H9 (cell line): ENCODE results near the gene TMC3. TPM values are rescaled to one million over a fixed set of nuclear protein-coding genes. Genes with fewer than 3 reads are reported as not detected.

Experiments
- DNase-seq: peaks from one replicate; pipeline ENCODE4 v3.0.0-alpha.2; 2017
- H2AFZ ChIP-seq: one replicate; pipeline ENCODE4 v1.6.1; 2013; ENCODE audit warnings: mild to moderate bottlenecking, low read length, control low read depth, moderate library complexity
- H2AK5ac ChIP-seq: 2 replicates; pipeline ENCODE4 v1.6.1; 2013; ENCODE audit warnings: low read length, control low read depth, mixed read lengths; ENCODE audit not compliant: insufficient read length
- H2BK120ac ChIP-seq: one replicate; pipeline ENCODE4 v1.6.1; 2013; ENCODE audit warnings: low read depth, mild to moderate bottlenecking, low read length, control low read depth, inconsistent platforms; ENCODE audit not compliant: poor library complexity, severe bottlenecking
- H2BK12ac ChIP-seq: 2 replicates; pipeline ENCODE4 v1.6.1; 2013; ENCODE audit warnings: low read length, control low read depth, mixed read lengths, low read depth; ENCODE audit not compliant: insufficient read length
- H2BK15ac ChIP-seq: 2 replicates; pipeline ENCODE4 v1.6.1; 2013; ENCODE audit warnings: low read depth, low read length, control low read depth
- H2BK20ac ChIP-seq: one replicate; pipeline ENCODE4 v1.6.1; 2013; ENCODE audit warnings: low read depth, mild to moderate bottlenecking, low read length, control low read depth, inconsistent platforms; ENCODE audit not compliant: poor library complexity, severe bottlenecking
- H2BK5ac ChIP-seq: 2 replicates; pipeline ENCODE4 v1.6.1; 2013; ENCODE audit warnings: low read length, control low read depth, mixed read lengths; ENCODE audit not compliant: insufficient read length
- H3K14ac ChIP-seq: 2 replicates; pipeline ENCODE4 v1.6.1; 2013; ENCODE audit warnings: low read length, control low read depth; ENCODE audit not compliant: insufficient read depth
- H3K18ac ChIP-seq: 2 replicates; pipeline ENCODE4 v1.6.1; 2013; ENCODE audit warnings: low read depth, mild to moderate bottlenecking, mixed read lengths, low read length, control low read depth; ENCODE audit not compliant: insufficient read length
- H3K23ac ChIP-seq: 2 replicates; pipeline ENCODE4 v1.6.1; 2013; ENCODE audit warnings: low read length, control low read depth, mixed read lengths, low read depth; ENCODE audit not compliant: insufficient read length
- H3K23me2 ChIP-seq: 2 replicates; pipeline ENCODE4 v1.6.1; 2013; ENCODE audit warnings: low read depth, mild to moderate bottlenecking, mixed read lengths, low read length, control low read depth; ENCODE audit not compliant: insufficient read length, poor library complexity, severe bottlenecking
- H3K27ac ChIP-seq: 2 replicates; pipeline ENCODE4 v1.5.1; 2013; ENCODE audit warnings: low read length, control low read depth, mixed read lengths, low read depth; ENCODE audit not compliant: insufficient read length
- H3K27me3 ChIP-seq: 2 replicates; pipeline ENCODE4 v1.6.1; 2013; ENCODE audit warnings: low read length, control low read depth, inconsistent platforms; ENCODE audit not compliant: insufficient read depth
- H3K4ac ChIP-seq: 2 replicates; pipeline ENCODE4 v1.6.1; 2013; ENCODE audit warnings: low read depth, mild to moderate bottlenecking, control low read depth, inconsistent platforms, low read length, moderate library complexity
- H3K4me1 ChIP-seq: 2 replicates; pipeline ENCODE4 v1.6.1; 2013; ENCODE audit warnings: low read length, control low read depth, inconsistent platforms; ENCODE audit not compliant: insufficient read depth
- H3K4me2 ChIP-seq: 2 replicates; pipeline ENCODE4 v1.6.1; 2013; ENCODE audit warnings: low read length, control low read depth, mixed read lengths; ENCODE audit not compliant: insufficient read length, insufficient read depth
- H3K56ac ChIP-seq: 2 replicates; pipeline ENCODE4 v1.6.1; 2013; ENCODE audit warnings: low read depth, mild to moderate bottlenecking, mixed read lengths, low read length, control low read depth; ENCODE audit not compliant: insufficient read length
- H3K79me1 ChIP-seq: 2 replicates; pipeline ENCODE4 v1.6.1; 2013; ENCODE audit warnings: low read depth, mild to moderate bottlenecking, moderate library complexity, low read length, control low read depth, inconsistent platforms; ENCODE audit not compliant: insufficient read depth, poor library complexity, severe bottlenecking
- H3K79me2 ChIP-seq: 2 replicates; pipeline ENCODE4 v1.6.1; 2013; ENCODE audit warnings: low read length, control low read depth, inconsistent platforms; ENCODE audit not compliant: insufficient read depth
- H3K9ac ChIP-seq: 2 replicates; pipeline ENCODE4 v1.6.1; 2013; ENCODE audit warnings: low read length, control low read depth, mixed read lengths; ENCODE audit not compliant: insufficient read length; ENCODE audit errors: extremely low read depth
- H3K9me3 ChIP-seq: one replicate; pipeline ENCODE4 v1.6.1; 2013; ENCODE audit warnings: low read depth, low read length, inconsistent platforms; ENCODE audit not compliant: control insufficient read depth
- H3T11ph ChIP-seq: one replicate; pipeline ENCODE4 v1.6.1; 2013; ENCODE audit warnings: mild to moderate bottlenecking, low read length, control low read depth, inconsistent platforms
- H4K20me1 ChIP-seq: one replicate; pipeline ENCODE4 v1.6.1; 2013; ENCODE audit not compliant: control insufficient read depth, insufficient read length, insufficient read depth
- H4K5ac ChIP-seq: 2 replicates; pipeline ENCODE4 v1.6.1; 2013; ENCODE audit warnings: low read depth, mild to moderate bottlenecking, mixed read lengths, low read length, control low read depth; ENCODE audit not compliant: insufficient read length
- H4K8ac ChIP-seq: replicated peaks from 2 replicates; pipeline ENCODE4 v1.6.1; 2013; ENCODE audit warnings: low read length, control low read depth, mixed read lengths, low read depth; ENCODE audit not compliant: insufficient read length
- H4K91ac ChIP-seq: 2 replicates; pipeline ENCODE4 v1.6.1; 2013; ENCODE audit warnings: low read depth, mild to moderate bottlenecking, moderate library complexity, mixed read lengths, low read length, control low read depth; ENCODE audit not compliant: insufficient read length
- H3K27ac Mint-ChIP-seq, 3 experiments: 2 replicates in 2 of 3; 3 replicates in 1 of 3; pipeline ENCODE4 v1.8.0; 2020 to 2021; ENCODE audit warnings: mixed read lengths in 3 of 3, mild to moderate bottlenecking in 1 of 3, moderate library complexity in 1 of 3
- H3K27me3 Mint-ChIP-seq: 2 replicates; pipeline ENCODE4 v1.8.0; 2021; ENCODE audit warnings: low read depth, mild to moderate bottlenecking, moderate library complexity, mixed read lengths
- H3K36me3 Mint-ChIP-seq, 3 experiments: 2 replicates in 2 of 3; 3 replicates in 1 of 3; pipeline ENCODE4 v1.8.0; 2020 to 2021; ENCODE audit warnings: low read depth in 3 of 3, mixed read lengths in 3 of 3; ENCODE audit not compliant: insufficient read depth in 1 of 3
- H3K4me1 Mint-ChIP-seq, 2 experiments: 2 replicates each; pipeline ENCODE4 v1.8.0; 2020; ENCODE audit warnings: mixed read lengths in 2 of 2
- H3K4me3 Mint-ChIP-seq, 2 experiments: 2 replicates in 1 of 2; 3 replicates in 1 of 2; pipeline ENCODE4 v1.8.0; 2020 to 2021; ENCODE audit warnings: mild to moderate bottlenecking in 2 of 2, mixed read lengths in 2 of 2, moderate library complexity in 1 of 2
- H3K9me3 Mint-ChIP-seq, 2 experiments: 2 replicates in 1 of 2; 3 replicates in 1 of 2; pipeline ENCODE4 v1.8.0; 2020; ENCODE audit warnings: mild to moderate bottlenecking in 2 of 2, mixed read lengths in 2 of 2, moderate library complexity in 1 of 2
- WGBS: extraction: QIAGEN DNeasy Blood & Tissue Kit; methylation state at CpG from one replicate; pipeline ENCODE4 v1.1.7; 2013; ENCODE audit warnings: missing lambda C conversion rate, low lambda C conversion rate, mixed read lengths; ENCODE audit not compliant: insufficient read length; ENCODE audit errors: extremely low coverage; 5-methylcytosine and 5-hydroxymethylcytosine counted together
- total RNA-seq: library from RNA; stranded (reverse); gene quantifications from 2 replicates; pipeline ENCODE4 v1.2.1, GENCODE V29; 2021
- TF ChIP-seq, protein P1 (sequence below): fragments of 200-600 bp; sonication (generic); conservative IDR thresholded peaks from 3 replicates; pipeline ENCODE4 v1.8.0; 2021; ENCODE audit warnings: antibody characterized with exemption, mild to moderate bottlenecking

Gene TMC3
- total RNA-seq, 1 experiment from 2014 or later, result not detected

DNA sequence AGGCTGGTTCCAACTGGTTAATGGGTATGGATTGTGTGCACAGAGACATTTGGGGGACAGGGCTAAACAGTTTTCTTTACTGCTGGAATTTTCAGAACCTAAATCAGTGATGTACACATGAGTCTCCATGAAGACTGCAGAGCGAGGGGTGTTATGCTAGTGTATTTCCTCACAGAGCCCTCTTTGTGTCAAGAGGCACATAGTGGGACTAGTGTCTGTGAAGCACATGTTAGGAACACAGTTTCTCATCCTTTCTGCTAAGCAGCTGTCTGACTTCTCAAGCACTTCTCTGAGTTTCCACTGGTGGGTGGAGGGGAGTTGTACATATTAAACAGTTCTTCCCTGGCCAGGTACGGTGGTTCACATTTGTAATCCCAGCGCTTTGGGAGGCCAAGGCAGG lies 40.6 kb downstream of the TMC3 start:
- H3K79me2 ChIP-seq, result no peaks in the 10 kb centered on the region
- DNase-seq, result peak; percentile 7
- Mint-ChIP-seq H3K9me3 (no peaks in the 10 kb centered on the region), H3K27me3 (no peaks in the 10 kb centered on the region; the same call in 1 of the 2 replicates), H3K4me3 (no peak overlapping the region), H3K36me3 (no peaks in the 10 kb centered on the region), H3K4me1 (0 out of 4 replicates have a peak, but pooled peaks cover 2 to 3% of the 10 kb centered on the region in 2 experiments), H3K27ac (peak overlapping the region in 1 of 3 experiments; percentile 77; a peak in 1 of 7 replicates)
- no peaks in the 10 kb centered on the region for H3K27me3 ChIP-seq
- no peak overlapping the region for H3K56ac ChIP-seq
- TF ChIP-seq, protein P1, sequence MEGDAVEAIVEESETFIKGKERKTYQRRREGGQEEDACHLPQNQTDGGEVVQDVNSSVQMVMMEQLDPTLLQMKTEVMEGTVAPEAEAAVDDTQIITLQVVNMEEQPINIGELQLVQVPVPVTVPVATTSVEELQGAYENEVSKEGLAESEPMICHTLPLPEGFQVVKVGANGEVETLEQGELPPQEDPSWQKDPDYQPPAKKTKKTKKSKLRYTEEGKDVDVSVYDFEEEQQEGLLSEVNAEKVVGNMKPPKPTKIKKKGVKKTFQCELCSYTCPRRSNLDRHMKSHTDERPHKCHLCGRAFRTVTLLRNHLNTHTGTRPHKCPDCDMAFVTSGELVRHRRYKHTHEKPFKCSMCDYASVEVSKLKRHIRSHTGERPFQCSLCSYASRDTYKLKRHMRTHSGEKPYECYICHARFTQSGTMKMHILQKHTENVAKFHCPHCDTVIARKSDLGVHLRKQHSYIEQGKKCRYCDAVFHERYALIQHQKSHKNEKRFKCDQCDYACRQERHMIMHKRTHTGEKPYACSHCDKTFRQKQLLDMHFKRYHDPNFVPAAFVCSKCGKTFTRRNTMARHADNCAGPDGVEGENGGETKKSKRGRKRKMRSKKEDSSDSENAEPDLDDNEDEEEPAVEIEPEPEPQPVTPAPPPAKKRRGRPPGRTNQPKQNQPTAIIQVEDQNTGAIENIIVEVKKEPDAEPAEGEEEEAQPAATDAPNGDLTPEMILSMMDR, result no peak
- H4K5ac ChIP-seq, result no peak overlapping the region
- no CpG with 5 or more reads among the region's 3 CpGs for WGBS
- no peaks in the 10 kb centered on the region for H3K79me1 ChIP-seq
- no peak overlapping the region for H3K4ac ChIP-seq
- H2BK12ac ChIP-seq, result no peak overlapping the region
- H2BK15ac ChIP-seq, result no peak overlapping the region
- no peak overlapping the region for H2BK20ac ChIP-seq
- no peak overlapping the region for H2AK5ac ChIP-seq
- no peak overlapping the region for H3K14ac ChIP-seq
- no peaks in the 10 kb centered on the region for H4K20me1 ChIP-seq
- H3K4me2 ChIP-seq, result no peak overlapping the region
- no peak overlapping the region for H4K91ac ChIP-seq
- no peak overlapping the region for H3T11ph ChIP-seq
- no peak overlapping the region for H2BK120ac ChIP-seq
- no peaks in the 10 kb centered on the region for H3K4me1 ChIP-seq
- H3K9ac ChIP-seq, result no peak overlapping the region
- H2BK5ac ChIP-seq, result no peak overlapping the region
- H3K27ac ChIP-seq, result no peak overlapping the region
- H2AFZ ChIP-seq, result no peak overlapping the region
- no peak overlapping the region for H3K23ac ChIP-seq
- H3K23me2 ChIP-seq, result no peaks in the 10 kb centered on the region
- H4K8ac ChIP-seq, result no peak overlapping the region
- H3K18ac ChIP-seq, result no peak overlapping the region
- no peaks in the 10 kb centered on the region for H3K9me3 ChIP-seq
